ENCODE measurements around the gene WDR43.

The WDR43 gene

DNA sequence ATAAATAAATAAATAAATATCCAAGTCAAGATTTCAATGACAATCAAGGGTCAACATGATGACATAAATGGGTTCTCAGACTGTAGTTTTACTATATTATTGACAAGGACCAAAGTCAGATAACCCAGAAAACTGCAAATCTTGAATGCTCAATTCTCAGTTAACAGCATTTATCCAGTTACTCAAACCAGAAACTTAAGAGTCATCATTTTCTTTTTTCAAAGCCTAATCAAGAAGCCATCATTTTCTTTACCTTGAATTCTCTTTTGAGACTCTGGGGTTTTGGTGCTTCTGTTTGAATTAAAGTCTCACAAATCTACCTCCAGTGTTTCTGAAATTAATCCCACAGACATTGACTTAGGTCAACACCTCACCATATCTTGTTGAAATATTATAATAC, 38.5 kb upstream of the WDR43 start (continued):
- TF ChIP-seq, protein P1, sequence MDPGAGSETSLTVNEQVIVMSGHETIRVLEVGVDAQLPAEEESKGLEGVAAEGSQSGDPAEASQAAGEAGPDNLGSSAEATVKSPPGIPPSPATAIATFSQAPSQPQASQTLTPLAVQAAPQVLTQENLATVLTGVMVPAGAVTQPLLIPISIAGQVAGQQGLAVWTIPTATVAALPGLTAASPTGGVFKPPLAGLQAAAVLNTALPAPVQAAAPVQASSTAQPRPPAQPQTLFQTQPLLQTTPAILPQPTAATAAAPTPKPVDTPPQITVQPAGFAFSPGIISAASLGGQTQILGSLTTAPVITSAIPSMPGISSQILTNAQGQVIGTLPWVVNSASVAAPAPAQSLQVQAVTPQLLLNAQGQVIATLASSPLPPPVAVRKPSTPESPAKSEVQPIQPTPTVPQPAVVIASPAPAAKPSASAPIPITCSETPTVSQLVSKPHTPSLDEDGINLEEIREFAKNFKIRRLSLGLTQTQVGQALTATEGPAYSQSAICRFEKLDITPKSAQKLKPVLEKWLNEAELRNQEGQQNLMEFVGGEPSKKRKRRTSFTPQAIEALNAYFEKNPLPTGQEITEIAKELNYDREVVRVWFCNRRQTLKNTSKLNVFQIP (CRISPR knock-in tag; IDR thresholded peaks at IDR 0.05; ENCODE audit: borderline replicate concordance, low read depth) = no peak

DNA sequence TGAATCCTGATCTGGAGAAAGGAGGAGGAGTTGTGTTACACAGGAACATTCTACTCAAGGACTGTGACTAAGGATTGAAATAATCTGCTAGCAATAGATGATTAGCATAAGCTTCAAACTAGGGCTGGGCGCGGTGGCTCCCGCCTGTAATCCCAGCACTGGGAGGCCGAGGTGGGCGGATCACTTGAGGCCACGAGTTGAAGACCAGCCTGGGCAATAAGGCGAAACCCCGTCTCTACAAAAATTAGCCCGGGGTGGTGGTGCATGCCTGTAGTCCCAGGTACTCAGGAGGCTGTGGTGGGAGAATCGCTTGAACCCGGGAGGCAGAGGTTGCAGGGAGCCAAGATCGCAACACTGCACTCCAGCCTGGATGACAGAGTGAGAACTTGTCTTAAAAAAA, 25.9 kb upstream of the WDR43 start:
- TF ChIP-seq BACH2 (CRISPR knock-in tag; IDR thresholded peaks at IDR 0.05; ENCODE audit: borderline replicate concordance) (no peak), PPARA (CRISPR knock-in tag; IDR thresholded peaks at IDR 0.05; ENCODE audit: borderline replicate concordance) (no peak), ZNF70 (CRISPR knock-in tag; IDR thresholded peaks at IDR 0.05) (no peak), CSDC2 (CRISPR knock-in tag; IDR thresholded peaks at IDR 0.05) (no peak), ZC3H10 (CRISPR knock-in tag; IDR thresholded peaks at IDR 0.05) (no peak), SNAI2 (CRISPR knock-in tag; IDR thresholded peaks at IDR 0.05) (no peak), TCF4 (CRISPR knock-in tag; IDR thresholded peaks at IDR 0.05; ENCODE audit: borderline replicate concordance) (no peak), ZNF8 (CRISPR knock-in tag; IDR thresholded peaks at IDR 0.05) (no peak), ZNF565 (CRISPR knock-in tag; conservative IDR thresholded peaks at IDR 0.05; ENCODE audit: low read depth) (no peak), TSHZ2 (CRISPR knock-in tag; IDR thresholded peaks at IDR 0.05) (no peak), RARB (CRISPR knock-in tag; IDR thresholded peaks at IDR 0.05) (no peak), GLIS3 (CRISPR knock-in tag; IDR thresholded peaks at IDR 0.05) (no peak)
- TF ChIP-seq, protein P1 (CRISPR knock-in tag; IDR thresholded peaks at IDR 0.05; ENCODE audit: borderline replicate concordance, low read depth) = no peak
- TF ChIP-seq, protein P2, sequence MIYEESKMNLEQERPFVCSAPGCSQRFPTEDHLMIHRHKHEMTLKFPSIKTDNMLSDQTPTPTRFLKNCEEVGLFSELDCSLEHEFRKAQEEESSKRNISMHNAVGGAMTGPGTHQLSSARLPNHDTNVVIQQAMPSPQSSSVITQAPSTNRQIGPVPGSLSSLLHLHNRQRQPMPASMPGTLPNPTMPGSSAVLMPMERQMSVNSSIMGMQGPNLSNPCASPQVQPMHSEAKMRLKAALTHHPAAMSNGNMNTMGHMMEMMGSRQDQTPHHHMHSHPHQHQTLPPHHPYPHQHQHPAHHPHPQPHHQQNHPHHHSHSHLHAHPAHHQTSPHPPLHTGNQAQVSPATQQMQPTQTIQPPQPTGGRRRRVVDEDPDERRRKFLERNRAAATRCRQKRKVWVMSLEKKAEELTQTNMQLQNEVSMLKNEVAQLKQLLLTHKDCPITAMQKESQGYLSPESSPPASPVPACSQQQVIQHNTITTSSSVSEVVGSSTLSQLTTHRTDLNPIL (CRISPR knock-in tag; IDR thresholded peaks at IDR 0.05; ENCODE audit: low read depth) = no peak
- TF ChIP-seq, protein P3, sequence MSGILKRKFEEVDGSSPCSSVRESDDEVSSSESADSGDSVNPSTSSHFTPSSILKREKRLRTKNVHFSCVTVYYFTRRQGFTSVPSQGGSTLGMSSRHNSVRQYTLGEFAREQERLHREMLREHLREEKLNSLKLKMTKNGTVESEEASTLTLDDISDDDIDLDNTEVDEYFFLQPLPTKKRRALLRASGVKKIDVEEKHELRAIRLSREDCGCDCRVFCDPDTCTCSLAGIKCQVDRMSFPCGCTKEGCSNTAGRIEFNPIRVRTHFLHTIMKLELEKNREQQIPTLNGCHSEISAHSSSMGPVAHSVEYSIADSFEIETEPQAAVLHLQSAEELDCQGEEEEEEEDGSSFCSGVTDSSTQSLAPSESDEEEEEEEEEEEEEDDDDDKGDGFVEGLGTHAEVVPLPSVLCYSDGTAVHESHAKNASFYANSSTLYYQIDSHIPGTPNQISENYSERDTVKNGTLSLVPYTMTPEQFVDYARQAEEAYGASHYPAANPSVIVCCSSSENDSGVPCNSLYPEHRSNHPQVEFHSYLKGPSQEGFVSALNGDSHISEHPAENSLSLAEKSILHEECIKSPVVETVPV (CRISPR knock-in tag; IDR thresholded peaks at IDR 0.05) = no peak
- ATAC-seq = no peak

- peak; percentile 69 for ATAC-seq
- TF ChIP-seq, protein P3 (CRISPR knock-in tag; IDR thresholded peaks at IDR 0.05) = no peak
- no peak for TF ChIP-seq ZFP30 (CRISPR knock-in tag; IDR thresholded peaks at IDR 0.05)
- no peak for TF ChIP-seq SNAI2 (CRISPR knock-in tag; IDR thresholded peaks at IDR 0.05)
- TF ChIP-seq, protein P1 (CRISPR knock-in tag; IDR thresholded peaks at IDR 0.05; ENCODE audit: borderline replicate concordance, low read depth) = no peak
- no peak for TF ChIP-seq RARB (CRISPR knock-in tag; IDR thresholded peaks at IDR 0.05)
- TF ChIP-seq ARNTL (CRISPR knock-in tag; IDR thresholded peaks at IDR 0.05; ENCODE audit: borderline replicate concordance, low read depth) = no peak
- no peak for TF ChIP-seq ZC3H10 (CRISPR knock-in tag; IDR thresholded peaks at IDR 0.05)
- no peak for TF ChIP-seq GLIS3 (CRISPR knock-in tag; IDR thresholded peaks at IDR 0.05)
- TF ChIP-seq ZNF565 (CRISPR knock-in tag; conservative IDR thresholded peaks at IDR 0.05; ENCODE audit: low read depth) = no peak
- TF ChIP-seq, protein P2 (CRISPR knock-in tag; IDR thresholded peaks at IDR 0.05; ENCODE audit: low read depth) = no peak
- TF ChIP-seq, protein P4, sequence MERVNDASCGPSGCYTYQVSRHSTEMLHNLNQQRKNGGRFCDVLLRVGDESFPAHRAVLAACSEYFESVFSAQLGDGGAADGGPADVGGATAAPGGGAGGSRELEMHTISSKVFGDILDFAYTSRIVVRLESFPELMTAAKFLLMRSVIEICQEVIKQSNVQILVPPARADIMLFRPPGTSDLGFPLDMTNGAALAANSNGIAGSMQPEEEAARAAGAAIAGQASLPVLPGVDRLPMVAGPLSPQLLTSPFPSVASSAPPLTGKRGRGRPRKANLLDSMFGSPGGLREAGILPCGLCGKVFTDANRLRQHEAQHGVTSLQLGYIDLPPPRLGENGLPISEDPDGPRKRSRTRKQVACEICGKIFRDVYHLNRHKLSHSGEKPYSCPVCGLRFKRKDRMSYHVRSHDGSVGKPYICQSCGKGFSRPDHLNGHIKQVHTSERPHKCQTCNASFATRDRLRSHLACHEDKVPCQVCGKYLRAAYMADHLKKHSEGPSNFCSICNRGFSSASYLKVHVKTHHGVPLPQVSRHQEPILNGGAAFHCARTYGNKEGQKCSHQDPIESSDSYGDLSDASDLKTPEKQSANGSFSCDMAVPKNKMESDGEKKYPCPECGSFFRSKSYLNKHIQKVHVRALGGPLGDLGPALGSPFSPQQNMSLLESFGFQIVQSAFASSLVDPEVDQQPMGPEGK (CRISPR knock-in tag; IDR thresholded peaks at IDR 0.05; ENCODE audit: borderline replicate concordance) = no peak
- TF ChIP-seq ISL1 (CRISPR knock-in tag; IDR thresholded peaks at IDR 0.05) = no peak
- no peak for TF ChIP-seq CSDC2 (CRISPR knock-in tag; IDR thresholded peaks at IDR 0.05)
Measured at GRCh38 chr2:28869494-28870145, 24.8 kb upstream of the WDR43 start.

Data from SK-N-SH treated with all-trans-retinoic acid at 6 μM for 48 hours (cell line).